WI38 (cell line): ENCODE data around the gene DNM1.

Source experiments
- H3K4me3 ChIP-seq: 2 replicates; pipeline ENCODE4 v1.5.1; 2011; ENCODE audit warnings: low read depth, mild to moderate bottlenecking, control low read depth, low read length
- CTCF ChIP-seq: IDR thresholded peaks from 2 replicates; pipeline ENCODE4 v1.5.1; 2012; ENCODE audit warnings: low read depth, mild to moderate bottlenecking, control low read depth, low read length

Gene DNM1

GRCh38 chr9:128262687-128263086 lies 59.5 kb downstream of the DNM1 start:
- H3K4me3 ChIP-seq = no peak overlapping the region
- no peak for TF ChIP-seq CTCF

GRCh38 chr9:128265348-128265847 lies 62.2 kb downstream of the DNM1 start:
- no peak overlapping the region for H3K4me3 ChIP-seq
- TF ChIP-seq CTCF = no peak

- H3K4me3 ChIP-seq = no peak overlapping the region
These were observed 63.9 kb downstream of the DNM1 start for GRCh38 chr9:128266868-128267590.

GRCh38 chr9:128271112-128271511 lies 67.9 kb downstream of the DNM1 start:
- H3K4me3 ChIP-seq = no peak overlapping the region
- TF ChIP-seq CTCF = no peak

More at GRCh38 chr9:128266868-128267590, 63.9 kb downstream of the DNM1 start:
- TF ChIP-seq CTCF = no peak

- no peak for TF ChIP-seq CTCF
- no peak overlapping the region for H3K4me3 ChIP-seq
These were observed 68.3 kb downstream of the DNM1 start for GRCh38 chr9:128271512-128271911.

GRCh38 chr9:128274245-128274644 lies 71.1 kb downstream of the DNM1 start:
- no peak for TF ChIP-seq CTCF
- peak overlapping the region; percentile 99 for H3K4me3 ChIP-seq

- peak within 1 kb of the TSS; percentile 99 for H3K4me3 ChIP-seq
- TF ChIP-seq CTCF = no peak
These were observed 72.2 kb downstream of the DNM1 start, which contains the start of gene GOLGA2 for GRCh38 chr9:128275198-128276007. Gene GOLGA2, minus strand, starts transcription at chr9:128276007. Its CDS starts 31 bp downstream, at chr9:128275976.
